ENCODE results near the gene IMPA2.

Gene IMPA2

GRCh38 chr18:12010187-12010802 is 29.0 kb downstream of the IMPA2 start:
- no peak for DNase-seq

- DNase-seq: no peak
These were observed 30.1 kb downstream of the IMPA2 start for GRCh38 chr18:12011199-12011956.

- no peak for DNase-seq
These were observed 30.7 kb downstream of the IMPA2 start for GRCh38 chr18:12011957-12012549.

GRCh38 chr18:12012697-12013096 is 31.4 kb downstream of the IMPA2 start:
- DNase-seq: no peak

- no peak for DNase-seq
These were observed 32.0 kb downstream of the IMPA2 start for GRCh38 chr18:12013186-12013916.

- no peak for DNase-seq
These were observed 32.8 kb downstream of the IMPA2 start for GRCh38 chr18:12014086-12014485.

- no peak for DNase-seq
These were observed 33.5 kb downstream of the IMPA2 start for GRCh38 chr18:12014521-12015415.

GRCh38 chr18:12015416-12016062 is 34.2 kb downstream of the IMPA2 start:
- no peak for DNase-seq

- DNase-seq: no peak
These were observed 35.8 kb downstream of the IMPA2 start for GRCh38 chr18:12017081-12017480.

- DNase-seq: no peak
These were observed 37.6 kb downstream of the IMPA2 start for GRCh38 chr18:12018861-12019260.

- no peak for DNase-seq
These were observed 39.8 kb downstream of the IMPA2 start for GRCh38 chr18:12021077-12021476.

GRCh38 chr18:12021596-12021995 is 40.3 kb downstream of the IMPA2 start:
- DNase-seq: no peak

- DNase-seq: no peak
These were observed 42.1 kb downstream of the IMPA2 start for GRCh38 chr18:12023375-12023774.

- DNase-seq: no peak
These were observed 45.3 kb downstream of the IMPA2 start for GRCh38 chr18:12026562-12026961.

GRCh38 chr18:12027046-12027445 is 45.7 kb downstream of the IMPA2 start:
- no peak for DNase-seq

- DNase-seq: no peak
These were observed 46.2 kb downstream of the IMPA2 start for GRCh38 chr18:12027480-12027879.

- DNase-seq: no peak
These were observed 46.8 kb downstream of the IMPA2 start for GRCh38 chr18:12028040-12028628.

GRCh38 chr18:12028674-12029073 is 47.4 kb downstream of the IMPA2 start:
- no peak for DNase-seq

- DNase-seq: no peak
These were observed 48.7 kb downstream of the IMPA2 start for GRCh38 chr18:12029786-12030584.

- DNase-seq: no peak
These were observed 49.4 kb downstream of the IMPA2 start for GRCh38 chr18:12030670-12031069.

- DNase-seq: no peak
These were observed 49.9 kb downstream of the IMPA2 start for GRCh38 chr18:12031181-12031580.

Data from KG1 (cell line).